K562 (cell line): ENCODE results near the gene KRT75.

ENCODE experiments used
- CEBPB ChIP-seq: fragments of 450-650 bp; IDR thresholded peaks from 2 replicates; pipeline ENCODE4 v1.6.1; 2016; ENCODE audit warnings: missing genetic modification characterization, missing compliant biosample characterization
- CHD2 ChIP-seq: IDR thresholded peaks from 2 replicates; pipeline ENCODE4 v1.6.1; 2011; ENCODE audit warnings: low read depth, low read length
- FOXO4 ChIP-seq: fragments of 450-650 bp; formaldehyde crosslinking; IDR thresholded peaks from 2 replicates; pipeline ENCODE4 v1.4.0; 2020; ENCODE audit warnings: mild to moderate bottlenecking, moderate library complexity
- KDM1A ChIP-seq, 2 experiments: fragments of 450-650 bp; IDR thresholded peaks; 2 replicates each; pipeline ENCODE4 v1.6.1; 2016; ENCODE audit warnings: mild to moderate bottlenecking in 2 of 2
- KLF1 ChIP-seq: fragments of 450-650 bp; IDR thresholded peaks from 2 replicates; pipeline ENCODE4 v1.6.1; 2016; ENCODE audit warnings: missing genetic modification characterization, missing compliant biosample characterization

DNA sequence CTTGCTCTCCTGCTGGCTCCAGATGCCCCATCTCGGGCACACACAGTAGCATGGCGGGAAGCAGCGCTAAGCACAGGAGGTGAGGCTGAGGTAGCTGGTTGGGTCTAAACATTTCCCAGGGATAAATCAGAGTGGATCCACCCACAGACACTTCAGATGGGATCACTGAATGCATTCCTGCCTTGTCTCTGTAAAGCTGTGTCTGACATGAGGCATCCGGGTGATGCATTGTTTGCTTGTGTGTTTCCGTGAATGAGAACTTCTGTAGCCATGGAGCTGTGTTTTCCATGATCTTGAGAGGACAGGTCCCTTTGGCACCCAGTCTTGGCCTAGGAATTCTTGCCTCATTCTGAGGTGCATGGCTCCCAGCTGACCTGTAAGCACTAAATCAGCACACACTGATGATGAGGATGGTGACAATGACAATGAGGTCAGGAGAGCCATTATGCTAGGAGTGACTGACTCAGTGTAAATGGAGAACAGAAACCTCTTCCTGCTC, 6.7 kb upstream of the KRT75 start:
- TF ChIP-seq CEBPB (tag) (no peak), KDM1A (IDR thresholded peaks at IDR 0.05) (no peak), KLF1 (no peak), CHD2 (no peak), FOXO4 (CRISPR knock-in tag) (no peak)
